Heart left ventricle (tissue), 13 donors: ENCODE measurements around the gene FRRS1.

Experiments
- CTCF ChIP-seq, 12 donors: fragments of 200-600 bp; sonication (generic) in 4 of 12; IDR thresholded peaks; one replicate each; pipeline versions ENCODE4 v1.5.0 to v1.8.0; 2018 to 2022; ENCODE audit warnings: antibody characterized with exemption in 12 of 12, mild to moderate bottlenecking in 5 of 12
- POLR2A ChIP-seq, 2 donors: fragments of 450-650 bp; IDR thresholded peaks; one replicate each; pipeline ENCODE4 v1.6.1; 2017; ENCODE audit warnings: antibody characterized with exemption in 2 of 2, mild to moderate bottlenecking in 2 of 2, moderate library complexity in 2 of 2
- donor health status: ischemic (EF 13 %, LVEDD 7.1; RV severe dilation, severe dysfunction).
- donor health status: DM: no; HTN: yes; CAD: no.
- donor health status: DM: no; HTN: no; CAD: no.
- donor health status: ischemic (EF 25% LVEDD 6.9; RV normal size, moderate dysfunction).
- donor health status: ischemic (EF 25% LVEDD 5.7; RV mildly dilated, moderate dysfunction).
- donor health status: ischemic (EF 35%, LVEDD 5.7; RV mildly dilated, moderate dysfunction).
- donor health status: nonischemic (EF 11% LVEDD 7.7; RV severe dilation, severe dysfunction).
- donor health status: DM: yes; HTN: yes; CAD: no.
- donor health status: PGD.
- donor health status: ischemic (EF 29% LVEDD 5.4; RV normal size, mild dysfunction).
- donor health status: nonischemic (EF 23%, LVEDD 6.1; RV moderate dilation, normal function).

GRCh38 chr1:99759518-99760160, 6.8 kb downstream of the FRRS1 start:
- TF ChIP-seq CTCF (IDR thresholded peaks at IDR 0.05) (no peak), POLR2A (IDR thresholded peaks at IDR 0.05) (no peak)
